Activated CD8-positive, alpha-beta memory T cell treated with anti-CD3 and anti-CD28 coated beads, Interleukin-2, amount 50 U/mL, for 4 hours (primary cell): ENCODE measurements around the gene ATP1B3.
"Not testable (repeated sequence)": the region's sequence is repeated elsewhere in the genome, so short reads cannot be mapped to it uniquely, and the experiment has no call there.

Experiments used
- DNase-seq: peaks from one replicate; pipeline ENCODE4 v3.0.0-alpha.2; 2020

ATP1B3 gene

DNA sequence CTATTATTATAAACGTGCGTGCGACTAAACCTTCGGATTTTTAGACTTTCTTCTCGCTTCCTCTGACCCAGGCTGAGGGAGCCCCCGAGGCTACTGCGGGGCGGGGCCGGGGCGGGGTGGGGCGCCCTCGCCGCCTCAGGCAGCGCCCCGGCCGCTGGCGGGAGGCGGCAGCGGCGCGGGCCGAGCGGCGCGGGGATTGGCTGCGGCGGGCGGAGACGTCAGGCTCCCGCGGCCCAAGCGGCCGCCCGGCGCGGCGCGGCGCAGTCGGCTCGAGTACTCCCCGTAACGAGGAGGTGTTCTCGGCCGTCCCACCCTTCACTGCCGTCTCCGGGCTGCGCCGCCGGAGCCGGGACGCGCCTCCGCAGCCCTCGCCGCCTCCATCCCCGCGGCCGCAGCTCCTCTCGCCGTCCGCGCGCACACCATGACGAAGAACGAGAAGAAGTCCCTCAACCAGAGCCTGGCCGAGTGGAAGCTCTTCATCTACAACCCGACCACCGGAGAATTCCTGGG lies at the start of gene ATP1B3:
Gene ATP1B3, plus strand, starts transcription at position 263 of the 510 bp plus-strand sequence. Its CDS starts 159 bp downstream, at position 422.
- peak; percentile 81 for DNase-seq

DNA sequence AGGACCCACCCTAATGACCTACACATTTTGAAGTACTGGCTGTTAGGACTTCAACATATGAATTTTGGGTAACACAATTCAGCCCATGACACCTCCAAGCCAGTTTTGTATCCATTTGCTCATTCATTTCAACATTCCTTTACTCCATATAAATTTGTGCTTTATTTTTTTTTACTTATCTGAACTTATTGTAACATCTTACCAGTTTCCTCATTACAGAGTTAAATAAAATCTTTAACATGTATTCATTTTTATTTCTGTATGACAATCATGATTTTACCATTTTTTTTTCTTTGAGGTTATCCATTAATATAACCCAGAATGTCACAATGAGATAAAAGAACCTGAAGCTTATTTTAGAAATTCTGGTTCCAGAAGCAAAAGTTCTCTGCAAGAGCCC lies 48.0 kb upstream of the ATP1B3 start:
- DNase-seq: no peak

DNA sequence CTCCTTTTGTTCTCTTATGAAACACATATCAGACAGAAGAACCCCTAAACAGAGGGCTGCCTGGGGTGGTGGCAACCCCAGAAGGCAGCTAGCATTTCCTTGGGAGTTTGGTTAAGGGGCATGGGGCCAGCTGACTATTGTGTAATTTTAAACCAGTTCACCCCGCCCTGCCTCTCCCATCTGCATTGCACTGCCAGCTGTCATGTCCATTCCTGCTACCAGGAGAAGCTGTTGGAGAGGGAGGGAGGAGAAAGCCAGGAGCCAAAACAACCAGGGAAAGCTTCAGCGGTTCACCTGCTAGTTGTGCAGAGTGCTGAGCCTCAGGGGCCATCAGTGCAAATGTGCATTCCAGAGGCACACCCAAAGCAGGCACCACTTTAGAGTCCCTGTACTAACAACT lies 47.6 kb upstream of the ATP1B3 start:
- no peak for DNase-seq

DNA sequence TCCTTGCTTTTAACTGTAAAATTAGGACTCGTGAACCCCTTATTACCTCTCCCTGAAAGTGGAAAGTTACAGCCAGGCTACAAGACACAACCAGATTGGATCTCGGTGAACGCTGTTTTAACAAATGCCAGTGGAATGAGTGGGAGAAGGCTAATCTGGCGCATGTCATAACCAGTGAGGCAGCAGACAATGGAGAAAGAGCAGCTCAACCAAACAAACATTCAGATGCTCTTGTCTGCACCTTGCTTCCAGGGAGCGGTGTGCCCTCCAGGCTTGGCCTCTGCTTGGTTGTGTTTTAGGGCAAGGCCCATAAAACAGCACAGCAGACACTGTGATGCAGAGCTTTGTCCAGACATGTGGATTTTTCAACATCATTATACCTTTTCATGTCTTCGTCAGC lies 45.9 kb upstream of the ATP1B3 start:
- DNase-seq: no peak

DNA sequence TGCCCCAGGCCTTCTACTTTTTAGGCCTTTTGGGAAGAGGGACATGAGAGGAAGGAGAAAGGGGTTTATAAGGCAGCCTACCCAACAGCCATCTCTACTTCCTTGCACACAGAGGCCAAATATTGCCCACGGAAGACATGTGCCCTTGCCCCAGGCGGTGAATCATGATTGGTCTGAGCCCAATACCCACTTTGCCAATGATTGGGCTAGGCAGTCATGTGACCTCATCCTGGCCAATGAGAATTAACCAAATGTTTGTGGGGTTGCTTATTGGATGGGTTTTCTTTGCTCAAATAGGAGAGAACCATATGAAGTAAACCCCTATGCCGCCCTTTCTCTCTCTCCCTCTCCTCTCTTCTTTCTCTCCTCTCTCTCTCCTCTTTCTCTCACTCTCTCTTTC lies 42.2 kb upstream of the ATP1B3 start:
- no peak for DNase-seq

DNA sequence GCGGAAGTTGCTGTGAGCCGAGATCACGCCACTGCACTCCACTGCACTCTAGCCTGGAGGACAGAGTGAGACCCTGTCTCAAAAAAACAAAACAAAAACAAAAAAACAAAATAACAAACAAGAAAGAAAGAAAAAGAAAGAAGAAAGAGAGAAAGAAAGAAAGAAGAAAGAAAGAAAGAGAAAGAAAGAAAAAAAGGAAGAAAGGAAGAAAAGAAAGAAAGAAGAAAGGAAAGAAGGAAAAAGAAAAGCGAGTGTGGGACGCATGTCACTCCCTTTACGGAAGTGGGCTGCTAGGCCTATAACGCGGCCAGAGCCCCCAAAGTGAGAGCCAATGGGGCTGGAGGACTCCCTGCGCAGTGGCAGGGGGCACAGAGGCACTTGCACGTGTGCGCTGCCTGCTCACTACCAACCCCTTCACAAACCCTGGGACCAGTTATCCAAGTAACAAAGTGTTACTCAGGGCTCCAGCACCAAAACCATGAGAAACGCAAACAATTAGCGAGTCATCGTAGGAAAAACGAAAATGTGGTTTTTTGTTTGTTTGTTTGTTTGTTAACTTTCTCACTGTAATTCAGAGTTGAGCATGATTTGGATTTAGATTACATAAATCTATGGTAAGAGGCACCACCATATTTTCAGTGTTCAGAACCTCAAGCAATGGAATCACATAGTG lies 40.8 kb upstream of the ATP1B3 start:
- DNase-seq: no peak

DNA sequence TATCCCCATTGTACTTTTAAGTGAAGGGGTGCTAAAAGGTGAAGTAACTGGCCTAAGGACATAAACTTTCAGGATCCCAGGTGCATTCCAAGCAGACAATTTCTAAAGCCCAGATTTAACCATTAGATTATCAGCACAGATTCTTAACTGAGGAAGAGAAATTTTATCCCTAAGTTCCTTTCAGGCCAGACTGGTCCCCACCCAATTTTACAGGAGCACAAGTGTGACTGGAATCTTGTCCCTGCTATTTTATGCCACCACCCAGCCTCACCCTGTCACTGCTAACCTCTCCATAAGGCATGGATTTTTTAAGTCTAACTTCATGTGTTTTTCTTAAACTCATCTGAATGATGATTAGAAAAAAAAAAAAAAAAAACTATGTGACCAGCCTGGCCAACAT lies 37.1 kb upstream of the ATP1B3 start:
- DNase-seq: no peak

DNA sequence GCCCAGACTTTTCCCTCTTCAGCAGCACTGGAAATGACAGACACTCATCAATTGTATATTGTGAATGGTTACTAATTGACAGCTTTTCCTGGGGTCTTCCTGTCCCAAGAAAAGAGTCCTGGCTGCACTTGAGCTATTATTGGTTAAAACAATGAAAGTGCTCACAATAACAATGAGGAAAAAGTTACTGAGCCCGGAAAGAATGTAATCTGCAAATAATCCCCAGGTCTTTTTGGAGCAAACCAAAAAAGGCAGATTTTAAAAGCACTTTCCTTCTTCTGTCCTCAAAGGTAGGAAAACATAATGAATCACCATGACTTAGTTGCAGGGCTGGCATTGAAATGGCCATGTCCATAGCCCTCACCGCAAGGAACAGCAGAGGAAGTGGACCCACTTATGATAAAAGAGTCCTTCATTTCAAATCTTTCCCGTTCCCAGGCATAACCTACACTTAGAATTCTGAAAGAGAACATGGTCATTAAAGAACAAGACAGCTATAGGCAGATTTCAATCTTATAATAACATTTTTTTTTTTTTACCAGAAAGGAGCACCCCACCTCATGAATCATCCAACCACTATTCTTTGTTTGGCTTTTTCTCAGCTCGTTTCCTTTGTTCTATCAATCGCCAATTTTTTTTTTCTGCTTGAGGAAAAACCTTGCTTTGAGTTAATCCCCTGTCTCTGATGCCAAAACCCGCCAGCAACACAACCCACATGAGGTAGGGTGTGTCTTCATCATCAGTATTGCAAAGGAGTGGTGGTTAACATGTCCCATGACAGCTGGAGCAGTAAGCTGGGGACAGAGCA lies 35.5 kb upstream of the ATP1B3 start:
- no peak for DNase-seq

DNA sequence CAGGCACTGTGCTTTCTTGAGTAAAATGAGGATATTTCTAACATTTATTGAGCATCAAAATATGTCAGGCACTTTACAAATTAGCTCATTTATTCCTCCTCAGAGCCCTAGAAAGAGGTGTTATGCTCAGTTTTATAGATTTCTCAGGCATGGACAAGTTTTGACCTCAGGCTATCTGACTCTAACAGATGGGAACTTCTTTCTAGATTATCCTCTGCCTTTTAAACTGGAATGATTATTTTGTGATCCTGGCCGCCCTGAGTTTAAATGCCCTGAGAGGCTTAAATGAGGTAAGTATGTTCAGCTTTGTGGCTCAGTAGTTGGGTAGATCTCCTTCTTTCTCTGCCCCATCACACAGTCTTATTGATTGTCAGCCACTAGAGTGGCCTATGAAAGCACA lies 32.3 kb upstream of the ATP1B3 start:
- DNase-seq: no peak

DNA sequence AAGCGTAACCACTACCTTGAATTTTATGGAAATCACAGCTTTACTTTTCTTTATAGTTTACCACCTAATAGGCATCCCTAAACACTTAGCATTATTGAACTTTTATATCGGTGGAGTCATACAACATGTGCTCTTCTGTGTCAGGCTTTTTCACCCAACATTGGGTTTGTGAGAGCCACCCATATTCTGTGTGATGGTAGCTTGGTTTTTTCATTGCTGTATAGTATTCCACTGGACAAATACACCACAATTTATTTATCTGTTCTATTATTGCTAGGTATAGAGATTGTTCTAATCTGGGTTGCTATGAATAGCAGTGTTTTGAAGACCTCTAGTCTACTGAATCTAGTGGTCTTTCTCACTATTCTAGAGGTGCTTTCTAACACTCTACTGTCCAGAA lies 31.6 kb upstream of the ATP1B3 start:
- no peak for DNase-seq

DNA sequence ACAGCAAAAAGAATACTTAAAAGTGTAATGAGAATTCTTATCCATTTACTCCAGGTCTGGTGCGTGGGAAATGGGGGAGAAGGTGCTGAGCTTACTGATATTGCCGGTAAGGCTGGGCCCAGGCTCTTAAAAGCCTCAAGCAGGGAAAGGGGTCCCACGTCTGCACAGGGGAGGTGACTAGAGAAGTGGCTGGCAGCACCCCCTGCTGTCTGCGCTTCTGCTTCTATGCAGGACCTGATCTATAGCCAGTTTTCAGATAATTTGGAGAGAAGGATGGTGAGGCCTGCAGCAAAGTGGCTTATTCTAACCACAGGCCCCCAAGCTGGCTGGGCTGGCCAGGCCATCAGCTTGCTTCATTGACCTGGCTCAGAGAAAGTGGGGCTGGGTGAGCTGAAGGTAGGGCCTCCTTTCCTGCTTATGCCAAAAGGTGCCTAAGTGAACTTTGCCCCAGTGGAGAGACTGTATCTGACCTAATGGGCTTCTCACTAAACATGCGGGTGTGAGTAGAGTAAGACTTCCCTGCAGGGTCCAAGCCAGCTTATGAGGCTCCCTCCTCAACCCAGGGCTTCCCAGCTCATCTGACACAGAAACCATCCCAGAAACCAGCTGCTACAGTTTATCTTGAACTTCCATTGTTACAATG lies 30.9 kb upstream of the ATP1B3 start:
- DNase-seq: peak; percentile 42

DNA sequence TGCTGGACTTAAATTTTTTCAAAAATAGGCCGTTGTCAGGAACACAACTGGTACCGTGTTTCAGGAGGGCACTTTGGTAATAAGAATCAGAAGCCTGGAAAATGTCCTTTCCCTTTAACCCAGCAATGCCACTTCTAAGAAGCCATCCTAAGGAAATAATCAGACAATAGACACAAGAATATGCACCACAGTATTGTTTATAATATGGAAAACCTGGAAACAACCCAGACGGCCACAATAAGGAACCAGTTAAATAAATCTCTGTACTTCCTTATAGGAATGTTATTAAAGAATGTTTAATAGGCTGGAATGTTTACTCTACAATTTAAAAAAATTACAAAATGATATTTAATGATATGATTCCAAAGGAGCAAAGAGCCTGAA lies 30.4 kb upstream of the ATP1B3 start:
- no peak for DNase-seq

DNA sequence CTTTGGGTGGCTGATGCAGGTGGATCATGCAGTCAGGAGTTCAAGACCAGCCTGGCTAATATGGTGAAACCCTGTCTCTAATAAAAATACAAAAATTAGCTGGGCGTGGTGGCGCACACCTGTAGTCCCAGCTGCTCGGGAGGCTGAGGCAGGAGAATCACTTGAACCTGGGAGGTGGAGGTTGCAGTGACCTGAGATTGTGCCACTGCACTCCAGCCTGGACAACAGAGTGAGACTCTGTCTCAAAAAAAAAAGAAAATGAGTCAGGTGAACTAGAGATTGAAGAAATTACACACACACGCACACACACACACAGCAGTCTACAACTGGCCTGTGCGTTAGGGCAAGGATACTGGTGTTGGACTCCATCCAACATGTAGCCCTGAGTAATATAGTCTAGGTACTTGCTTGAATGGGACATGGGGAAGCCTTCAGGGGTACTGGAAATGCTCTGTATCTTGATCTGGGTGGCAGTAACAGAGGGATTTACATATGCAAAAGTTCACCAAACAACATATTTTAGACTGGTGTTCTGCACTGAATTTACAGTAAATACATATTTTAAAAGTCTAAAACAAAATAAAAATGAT lies 28.2 kb upstream of the ATP1B3 start:
- not testable (repeated sequence) for DNase-seq

DNA sequence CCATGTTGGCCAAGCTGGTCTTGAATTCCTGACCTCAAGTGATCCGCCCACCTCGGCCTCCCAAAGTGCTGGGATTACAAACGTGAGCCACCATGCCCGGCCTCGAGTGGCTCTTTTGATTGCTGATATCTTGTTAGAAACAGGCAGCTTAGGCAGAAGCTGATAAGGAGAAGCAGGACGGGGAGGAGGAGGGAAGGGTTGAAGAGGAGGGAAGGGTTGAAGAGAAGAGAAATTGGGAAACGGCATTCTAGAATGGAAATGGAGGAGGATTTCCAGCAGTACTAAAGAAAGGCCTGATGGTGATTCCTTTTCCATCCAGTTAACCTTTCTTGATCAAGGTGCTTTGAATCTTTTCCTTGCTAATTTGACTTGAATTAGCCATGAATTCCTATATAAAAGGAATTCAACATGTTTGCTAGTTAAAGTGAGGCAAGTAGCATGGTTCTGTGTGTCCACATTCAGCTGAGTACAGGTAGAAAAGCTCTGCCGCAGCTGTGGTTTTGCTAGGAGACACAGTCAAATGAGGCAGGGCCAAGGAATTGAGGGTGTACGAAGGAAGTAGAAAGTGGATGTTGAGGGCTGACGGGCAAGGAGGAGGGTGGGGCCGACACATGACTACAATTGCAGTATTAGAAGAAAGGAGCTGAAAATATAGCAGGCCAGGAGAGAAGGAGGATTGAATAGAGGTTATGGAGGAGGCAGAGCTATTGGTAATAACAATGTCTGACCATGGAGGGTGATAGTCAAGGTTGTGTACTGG lies 27.2 kb upstream of the ATP1B3 start:
- DNase-seq: no peak

DNA sequence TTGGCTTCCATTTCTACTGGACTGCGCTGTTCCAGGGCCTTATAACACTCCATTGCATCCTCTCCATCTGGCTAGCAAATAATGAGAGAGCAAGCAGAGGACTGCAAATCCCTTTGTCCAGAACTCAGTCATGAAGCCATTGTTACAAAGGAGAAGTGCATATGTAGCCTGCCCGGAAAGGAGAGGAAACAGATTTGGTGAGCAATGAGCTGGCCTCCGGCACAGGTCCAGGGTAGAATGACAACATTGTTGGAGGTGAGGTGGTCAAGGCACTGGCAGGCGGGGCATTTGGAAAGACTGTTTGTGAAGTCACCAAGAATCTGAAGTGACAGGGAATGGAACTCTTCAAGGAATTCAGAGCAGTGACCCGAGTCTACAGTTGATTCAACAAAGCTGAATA lies 25.0 kb upstream of the ATP1B3 start:
- no peak for DNase-seq

DNA sequence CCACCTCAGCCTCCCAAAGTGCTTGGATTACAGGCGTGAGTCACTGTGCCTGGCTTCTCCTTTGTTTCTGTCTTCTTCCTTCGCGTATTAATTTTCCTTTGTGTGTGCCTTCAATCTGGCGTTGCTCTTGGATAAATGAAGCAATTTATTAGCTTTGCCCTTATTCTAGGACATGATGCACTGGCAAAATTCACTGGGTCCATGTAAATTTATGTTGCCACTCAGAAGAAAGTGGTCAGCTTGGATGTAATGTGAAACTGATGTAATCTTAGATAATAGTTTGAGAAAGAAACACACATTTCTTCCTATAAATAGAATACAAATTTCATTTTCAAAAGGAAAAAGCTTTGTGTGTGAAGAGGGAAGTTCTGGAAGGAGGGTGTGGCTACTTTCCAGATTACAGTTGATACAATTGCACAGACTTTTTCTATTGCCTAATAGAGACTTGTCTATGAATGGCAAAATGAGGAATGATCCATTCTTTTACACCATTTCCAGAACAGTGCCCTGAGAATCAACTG lies 23.3 kb upstream of the ATP1B3 start:
- DNase-seq: no peak

DNA sequence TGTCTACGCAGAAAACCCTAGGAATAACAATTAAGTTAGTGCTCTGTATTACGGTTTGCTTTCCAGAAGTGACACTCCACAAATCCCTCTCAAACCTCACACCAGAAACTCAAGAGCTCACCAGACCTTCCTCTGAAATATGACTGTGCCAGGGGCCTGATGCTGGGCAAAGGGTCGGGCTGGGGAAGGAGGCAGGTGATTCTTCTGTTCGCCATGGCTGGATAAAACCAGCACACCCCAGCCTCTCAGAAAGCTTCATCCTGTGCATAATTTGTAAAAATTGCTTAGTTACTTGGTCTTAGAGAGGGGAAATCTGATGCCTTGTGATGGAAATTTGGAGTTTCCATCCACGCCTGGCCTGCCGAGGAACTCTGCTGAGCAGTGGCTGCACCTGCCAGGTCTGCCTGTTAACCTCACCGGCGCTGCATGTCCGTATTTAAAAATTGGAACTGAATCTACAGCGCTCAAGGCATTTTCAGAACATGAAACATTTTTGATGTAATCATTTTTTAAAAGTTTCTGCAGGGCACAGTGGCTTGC lies 22.7 kb upstream of the ATP1B3 start:
- DNase-seq: no peak

DNA sequence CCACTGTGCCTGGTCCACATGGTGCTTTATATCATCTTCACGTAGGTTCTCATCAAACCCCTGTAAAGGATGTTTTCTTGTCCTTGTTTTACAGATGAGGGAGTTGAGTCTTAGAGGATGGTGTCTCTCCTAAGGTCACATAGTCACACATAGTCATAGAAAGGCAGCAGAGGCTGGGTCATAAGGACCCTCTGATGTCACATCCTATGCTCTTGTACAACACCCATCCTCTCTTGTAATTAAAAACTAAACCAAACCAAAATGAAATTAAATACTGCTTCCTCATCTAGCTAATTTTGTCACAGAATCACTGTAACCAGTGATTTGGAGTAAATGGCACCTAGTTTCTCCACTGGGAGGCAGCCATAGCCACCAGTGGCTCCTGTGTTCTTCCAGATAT lies 21.8 kb upstream of the ATP1B3 start:
- no peak for DNase-seq

DNA sequence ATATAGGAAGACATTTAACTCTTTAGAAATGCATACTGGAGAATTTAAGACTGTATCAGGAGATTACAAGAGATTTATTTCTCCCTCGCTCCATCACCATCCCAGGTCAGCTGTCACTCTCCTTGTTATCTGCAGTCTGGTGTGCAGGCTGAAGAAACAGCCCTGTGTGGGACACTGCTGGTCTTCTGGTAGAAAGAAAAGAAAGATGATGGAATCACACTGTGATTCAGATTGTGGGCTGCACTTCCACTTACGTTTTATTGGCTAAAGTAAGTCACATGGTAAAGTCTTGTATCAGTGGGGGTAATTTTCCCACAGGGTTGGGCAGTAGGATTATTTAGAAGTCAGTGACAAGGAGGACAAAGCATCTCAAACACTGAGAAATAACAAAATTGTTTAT lies 18.1 kb upstream of the ATP1B3 start:
- DNase-seq: no peak

DNA sequence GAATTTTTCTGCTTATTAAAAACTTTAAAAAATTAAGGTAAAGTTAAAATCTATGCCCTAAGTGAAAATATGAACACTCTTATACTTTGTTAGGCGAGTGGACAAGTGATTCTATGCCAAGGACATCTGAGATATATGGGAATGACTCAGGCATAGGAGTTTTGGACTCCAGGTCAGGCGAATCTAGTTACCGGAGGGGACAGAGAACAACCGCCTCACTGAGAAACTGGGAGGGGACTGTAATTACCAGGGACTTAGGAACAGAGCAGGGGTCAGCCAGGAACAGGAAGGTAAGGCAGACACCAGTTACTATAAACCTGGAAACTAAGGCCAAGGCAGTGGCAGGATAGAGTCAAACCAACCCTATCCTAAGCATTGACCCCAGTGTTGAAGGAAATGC lies 16.8 kb upstream of the ATP1B3 start:
- DNase-seq: no peak

DNA sequence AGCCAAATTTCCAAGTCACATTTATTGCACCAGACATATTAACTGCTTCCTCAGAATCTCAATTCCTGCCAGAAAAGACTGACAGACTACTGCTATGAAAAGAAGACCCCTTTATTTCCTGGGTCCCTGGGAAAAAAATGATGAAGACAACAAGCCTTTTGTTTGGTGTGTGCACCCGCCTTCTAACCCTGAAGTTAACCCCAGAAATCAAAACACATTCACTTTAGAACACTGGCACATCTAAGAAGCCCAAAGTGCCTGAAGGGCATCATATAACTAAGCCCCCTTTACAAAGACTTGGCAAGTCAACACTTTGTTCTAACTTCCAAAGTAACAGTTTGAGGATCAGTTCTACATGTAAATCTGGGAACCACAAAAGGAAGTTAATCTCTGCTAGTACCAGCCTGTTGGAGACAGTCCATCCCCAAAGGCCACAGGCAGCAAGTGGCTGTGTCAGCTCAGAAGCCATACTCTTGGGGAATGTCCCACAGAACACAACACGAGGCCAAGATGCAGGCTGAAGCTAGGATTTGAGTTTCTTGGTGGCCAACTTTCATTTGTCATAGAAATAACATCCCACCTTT lies 16.3 kb upstream of the ATP1B3 start:
- DNase-seq: no peak
